ENCODE results near the gene TPRN.

The TPRN gene

DNA sequence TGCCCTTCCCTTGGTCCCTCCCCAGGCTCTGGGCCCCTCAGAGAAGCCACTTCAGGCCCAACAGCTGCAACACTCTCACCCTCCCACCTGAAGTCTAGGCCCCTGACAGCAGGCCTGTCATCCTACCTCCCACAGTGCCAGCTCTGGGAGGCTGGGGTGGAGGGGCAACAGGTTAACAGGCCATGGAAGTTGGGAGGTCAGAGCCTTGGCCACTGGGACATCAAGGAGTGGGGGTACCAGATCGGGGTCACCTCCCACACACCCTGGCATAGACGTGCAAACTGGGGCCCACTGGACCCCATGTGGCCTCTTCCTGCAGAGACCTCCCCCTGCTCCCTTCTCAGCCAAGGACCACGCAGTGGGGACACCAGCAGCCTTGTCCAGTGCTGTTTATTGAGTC is 9.3 kb downstream of the TPRN start:
- in situ Hi-C loops (cut with HindIII; ENCODE audit: low sequenced_read_pairs), result no loop called here

DNA sequence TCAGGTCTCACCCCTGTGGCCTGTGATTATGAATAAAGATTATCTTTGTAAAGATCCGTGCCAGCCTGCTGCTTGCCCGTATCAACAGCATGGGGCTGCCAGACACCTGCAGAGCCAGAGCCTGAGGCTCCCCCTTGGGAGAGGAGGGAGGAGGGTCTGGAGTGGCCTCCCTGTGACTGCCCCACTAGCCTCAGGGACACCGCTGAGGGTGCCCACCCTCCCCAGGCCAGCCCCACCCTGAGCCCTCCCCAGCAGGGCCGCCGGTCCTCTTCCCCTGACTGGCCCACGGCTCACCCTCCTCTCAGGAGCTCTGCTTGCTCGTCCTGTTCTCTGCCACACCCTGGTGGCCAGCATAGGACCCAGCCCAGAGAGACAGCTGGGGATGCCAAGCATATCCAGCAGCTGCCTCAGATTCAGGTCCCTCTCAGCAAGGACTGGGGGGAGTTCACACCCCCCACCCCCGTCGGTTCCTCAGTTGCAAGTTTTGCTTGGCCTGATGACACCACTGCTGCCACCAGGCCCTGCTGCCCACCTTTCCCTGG is 10.2 kb downstream of the TPRN start:
- in situ Hi-C loops (cut with HindIII; ENCODE audit: low sequenced_read_pairs), result no loop called here

DNA sequence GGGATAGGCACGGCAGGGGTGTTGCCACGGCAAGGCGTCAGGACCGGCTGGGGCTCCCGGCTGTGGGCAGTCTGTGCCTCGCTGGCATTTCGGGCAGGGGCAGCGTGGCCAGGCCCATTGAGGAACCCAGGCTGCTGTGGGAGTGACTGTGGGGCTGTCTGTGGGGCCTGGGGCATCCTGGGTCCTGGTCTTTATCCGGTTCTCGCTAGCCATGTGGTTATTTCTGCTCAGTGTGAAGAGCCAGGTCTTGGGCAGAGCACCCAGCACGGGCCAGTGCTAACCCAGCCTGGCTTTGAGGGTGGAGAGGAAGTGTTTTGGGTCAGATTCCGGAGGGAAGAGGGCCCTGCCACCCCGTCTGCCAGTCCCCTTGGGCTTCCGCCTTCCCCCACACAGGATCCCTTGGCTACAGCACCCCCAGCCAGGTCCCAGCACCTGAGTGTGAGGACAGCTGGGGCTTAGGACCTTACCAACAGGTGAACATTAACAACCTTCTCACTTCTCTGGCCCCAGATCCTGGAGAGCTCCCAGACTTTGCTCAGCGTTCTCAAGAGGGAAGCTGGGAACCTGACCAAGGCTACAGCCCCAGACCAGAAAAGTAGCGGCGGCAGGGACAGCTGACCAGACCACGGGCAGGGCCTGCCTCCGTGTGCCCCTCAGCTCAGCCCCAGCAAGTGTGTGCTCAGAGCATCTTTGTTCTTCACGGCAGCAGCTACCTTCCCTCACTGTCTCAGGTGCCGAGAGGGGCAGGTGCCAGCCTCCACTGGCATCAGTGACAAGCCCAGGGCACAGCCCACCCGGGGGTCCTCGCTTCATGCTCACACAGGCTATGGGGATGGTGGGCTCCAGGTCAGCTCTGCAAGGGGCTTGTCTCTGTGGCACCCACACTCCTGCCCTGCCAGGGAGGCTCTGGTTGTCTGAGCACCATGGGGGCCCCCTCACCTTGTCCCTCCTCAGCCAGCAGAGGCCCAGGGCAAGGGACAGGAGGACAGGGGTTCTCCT is 10.9 kb downstream of the TPRN start:
- in situ Hi-C loops (cut with HindIII; ENCODE audit: low sequenced_read_pairs), result no loop called here

DNA sequence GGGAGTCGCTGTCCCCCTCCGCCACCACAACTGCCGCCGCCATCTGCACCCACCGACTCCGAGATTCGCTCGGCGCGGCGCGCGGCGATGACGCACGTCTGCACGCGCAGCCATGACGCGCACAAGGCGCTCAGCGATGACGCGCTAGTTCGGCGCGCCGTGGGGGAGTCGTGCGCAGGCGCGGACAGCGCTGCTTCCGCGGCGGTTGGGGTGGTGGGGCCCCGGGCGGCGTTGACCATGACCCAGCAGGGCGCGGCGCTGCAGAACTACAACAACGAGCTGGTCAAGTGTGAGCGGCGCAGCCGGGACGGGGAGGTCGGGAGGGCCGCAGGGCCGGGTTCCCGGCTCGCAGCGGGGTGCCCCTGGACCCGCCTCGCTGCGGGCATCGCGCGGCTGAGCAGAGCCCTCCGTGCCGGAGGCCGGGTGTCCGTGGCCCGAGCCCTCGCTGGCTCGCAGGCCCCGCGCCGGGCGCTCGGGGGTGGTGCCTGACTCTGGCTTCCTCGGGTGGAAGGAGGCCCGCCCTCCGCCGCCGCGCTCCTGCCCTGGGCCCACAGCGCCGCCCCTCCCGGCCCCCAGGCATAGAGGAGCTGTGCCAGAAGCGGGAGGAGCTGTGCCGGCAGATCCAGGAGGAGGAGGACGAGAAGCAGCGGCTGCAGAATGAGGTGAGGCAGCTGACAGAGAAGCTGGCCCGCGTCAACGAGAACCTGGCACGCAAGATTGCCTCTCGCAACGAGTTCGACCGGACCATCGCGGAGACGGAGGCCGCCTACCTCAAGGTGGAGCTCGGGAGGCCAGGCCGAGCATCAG is 11.8 kb downstream of the TPRN start, which contains the start of the genes ANAPC2 and SSNA1:
Gene ANAPC2 (minus strand): TSS at position 71 of the 807 bp plus-strand sequence. CDS start 28 bp downstream, at position 43.
Gene SSNA1 (plus strand): TSS at position 187 of the 807 bp plus-strand sequence. CDS start 51 bp downstream, at position 238.
- in situ Hi-C loops (cut with HindIII; ENCODE audit: low sequenced_read_pairs), result no loop called here

DNA sequence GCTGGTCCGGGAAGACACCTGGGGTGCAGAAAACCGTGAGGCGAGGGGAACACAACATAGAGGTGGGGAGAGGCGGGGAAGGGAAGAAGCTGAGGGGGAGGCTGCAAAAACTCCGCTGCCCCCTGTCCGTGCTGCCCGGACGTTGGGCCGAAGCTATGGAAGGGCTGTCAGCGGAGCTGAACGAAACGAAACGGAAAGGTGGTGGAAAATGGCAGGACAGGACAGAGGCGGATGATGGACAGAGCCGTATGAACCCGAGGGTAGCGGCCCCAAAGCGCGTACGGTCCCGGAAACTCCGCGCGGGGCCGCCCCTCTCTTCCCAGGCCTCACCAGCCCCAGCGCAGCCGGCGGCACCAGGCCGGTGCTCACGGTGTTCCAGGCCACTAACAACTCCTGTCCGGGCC is 12.5 kb downstream of the TPRN start:
- in situ Hi-C loops (cut with HindIII; ENCODE audit: low sequenced_read_pairs), result no loop called here

DNA sequence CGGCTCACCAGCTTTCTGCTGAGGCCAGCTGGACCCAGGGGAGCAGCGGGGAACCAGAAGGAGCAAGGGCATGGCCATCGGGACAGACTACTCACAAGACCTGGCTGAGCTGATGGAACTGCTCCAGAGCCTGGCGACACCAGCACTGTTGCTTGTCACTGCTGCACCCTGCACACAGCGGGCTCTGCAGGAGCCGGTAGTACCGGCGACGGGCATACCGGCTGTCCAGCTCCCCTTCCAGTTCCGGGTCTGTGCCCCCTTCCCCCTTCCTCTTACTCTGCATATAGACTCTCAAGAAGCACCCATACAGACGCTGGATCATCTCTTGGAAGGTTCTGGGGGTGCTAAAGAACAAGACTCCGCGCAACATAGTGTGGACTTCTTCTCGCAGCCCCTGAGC is 13.2 kb downstream of the TPRN start:
- in situ Hi-C loops (cut with HindIII; ENCODE audit: low sequenced_read_pairs), result no loop called here

DNA sequence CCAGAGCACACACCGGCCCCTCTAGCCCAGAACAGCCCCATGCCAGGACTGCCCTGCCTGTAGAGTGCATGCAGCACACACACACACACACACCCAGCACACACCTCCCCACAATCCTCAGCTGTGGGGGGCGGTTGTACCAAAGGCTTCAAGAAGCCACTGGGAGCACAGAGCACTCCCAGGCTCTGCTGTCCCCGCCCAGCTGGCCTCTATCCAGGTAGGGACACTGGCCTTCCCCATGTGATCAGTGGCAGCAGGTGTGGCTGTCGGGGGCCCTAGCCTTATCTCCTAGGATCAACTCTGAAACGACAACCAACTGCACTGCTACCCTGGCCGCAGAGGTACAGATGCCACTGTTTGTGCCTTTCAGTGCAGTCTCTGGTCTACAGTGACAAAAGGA is 14.2 kb downstream of the TPRN start:
- in situ Hi-C loops (cut with HindIII; ENCODE audit: low sequenced_read_pairs), result no loop called here

DNA sequence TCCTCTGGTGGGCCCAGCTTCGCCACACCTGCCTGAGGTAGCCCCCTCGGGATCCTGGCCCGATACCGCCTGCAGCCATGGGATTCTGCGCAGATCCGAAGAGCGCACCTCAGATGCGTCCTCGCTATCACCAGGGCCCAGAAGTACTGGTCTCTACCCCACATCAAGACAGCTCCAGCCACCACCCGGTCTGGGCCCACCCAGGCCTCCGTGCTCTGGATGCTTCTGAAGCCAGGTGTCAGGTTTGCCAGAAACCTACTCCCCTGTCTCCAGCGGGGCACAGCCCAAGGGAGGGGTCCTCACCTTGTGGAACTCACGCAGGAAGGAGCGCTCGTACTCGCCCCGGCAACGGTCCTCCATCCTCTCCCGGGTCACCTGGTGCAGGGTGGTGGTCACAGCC is 14.6 kb downstream of the TPRN start:
- in situ Hi-C loops (cut with HindIII; ENCODE audit: low sequenced_read_pairs), result no loop called here

DNA sequence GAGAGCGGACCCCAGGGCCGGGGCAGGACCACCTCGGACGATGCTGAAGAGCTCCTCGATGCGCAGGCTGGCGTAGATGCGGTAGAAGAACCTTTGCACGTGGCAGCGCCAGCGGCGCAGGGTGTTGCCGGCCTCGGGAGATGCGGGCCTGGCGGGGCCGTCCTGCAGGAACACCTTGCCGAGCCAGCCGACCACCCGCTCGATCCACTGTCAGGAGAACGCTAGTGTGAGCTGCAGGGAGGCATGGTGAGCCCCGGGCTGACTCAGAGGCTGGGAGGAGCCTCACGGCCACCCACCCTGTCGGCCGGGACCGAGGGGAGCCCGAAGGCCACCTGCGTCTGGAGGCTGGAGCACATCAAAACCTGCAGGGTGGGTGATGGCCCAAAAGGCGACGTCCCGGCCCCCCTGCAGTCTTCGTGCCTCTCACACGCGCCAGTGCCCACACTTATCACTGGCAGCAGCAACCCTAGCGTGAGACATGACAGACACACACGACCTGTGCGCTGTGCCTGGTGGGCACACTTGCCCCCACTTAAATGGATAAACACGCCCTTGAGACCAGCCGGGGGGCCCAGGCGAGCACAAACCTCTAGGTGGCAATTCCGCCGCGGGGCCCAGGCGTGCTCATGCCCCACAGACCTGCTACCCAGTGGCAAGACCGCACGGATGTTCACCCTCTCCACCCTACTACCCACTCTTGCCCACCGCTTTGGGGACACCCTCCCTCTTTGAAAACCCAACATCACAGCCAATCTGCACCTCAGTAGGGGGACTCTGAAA is 15.5 kb downstream of the TPRN start:
- in situ Hi-C loops (cut with HindIII; ENCODE audit: low sequenced_read_pairs), result no loop called here

DNA sequence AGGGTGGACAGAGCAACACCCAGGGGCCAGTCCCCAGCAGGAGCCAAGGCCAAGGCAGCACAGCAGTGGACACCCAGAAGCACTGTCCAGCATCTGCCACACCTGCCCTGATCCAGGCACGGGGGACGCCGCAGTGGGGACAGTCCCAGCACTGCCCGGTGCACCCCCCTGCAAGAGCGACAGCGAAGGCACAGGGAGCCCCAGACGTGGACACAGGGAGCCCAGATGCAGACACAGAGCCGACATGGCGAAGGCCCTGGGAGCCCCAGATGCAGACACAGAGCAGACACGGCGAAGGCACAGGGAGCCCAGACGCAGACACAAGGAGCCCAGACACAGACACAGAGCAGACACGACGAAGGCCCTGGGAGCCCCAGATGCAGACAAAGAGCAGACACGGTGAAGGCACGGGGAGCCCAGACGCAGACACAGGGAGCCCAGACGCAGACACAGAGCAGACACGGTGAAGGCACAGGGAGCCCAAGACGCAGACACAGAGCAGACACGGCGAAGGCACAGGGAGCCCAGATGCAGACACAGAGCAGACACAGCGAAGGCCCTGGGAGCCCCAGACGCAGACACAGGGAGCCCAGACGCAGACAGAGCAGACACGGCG is 16.5 kb downstream of the TPRN start:
- in situ Hi-C loops (cut with HindIII; ENCODE audit: low sequenced_read_pairs), result no loop called here

DNA sequence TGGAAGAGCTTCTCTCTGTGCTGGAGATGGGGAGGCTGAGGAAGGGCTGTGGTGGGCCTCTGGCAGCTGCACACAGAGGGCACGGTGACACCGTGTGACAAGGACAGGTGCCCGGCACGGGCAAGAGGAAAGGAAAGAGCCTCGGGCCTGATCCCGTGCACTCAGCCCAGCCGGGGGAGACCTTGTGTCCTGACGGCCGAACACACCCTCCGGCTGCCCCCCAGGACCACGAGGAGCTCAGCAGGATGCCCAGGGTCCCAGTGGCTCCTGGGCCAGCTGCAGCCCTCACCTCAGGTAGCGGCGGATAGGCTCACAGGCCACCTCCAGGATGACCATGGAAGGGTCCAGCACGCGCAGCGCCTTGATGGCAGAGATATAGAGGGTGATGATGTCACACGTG is 17.7 kb downstream of the TPRN start:
- in situ Hi-C loops (cut with HindIII; ENCODE audit: low sequenced_read_pairs), result no loop called here

DNA sequence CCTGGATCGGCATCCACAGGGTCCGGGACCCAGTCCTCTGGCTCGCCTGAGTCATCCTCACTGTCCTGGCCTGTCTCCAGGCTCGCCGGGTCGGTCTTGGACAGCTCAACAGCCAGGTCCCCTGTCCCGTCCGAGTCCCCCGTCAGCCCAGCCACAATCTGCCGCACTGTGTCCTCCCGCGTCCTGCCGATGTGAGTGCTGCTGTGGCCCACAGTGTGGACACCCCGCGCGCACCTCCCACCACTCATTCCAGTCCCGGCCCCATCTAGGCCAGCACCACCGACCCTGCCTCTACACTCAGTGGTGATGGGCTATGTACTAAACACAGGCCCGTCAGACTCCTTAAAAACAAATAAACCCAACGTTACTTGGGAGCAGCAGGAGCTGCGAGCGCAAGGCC is 18.9 kb downstream of the TPRN start:
- in situ Hi-C loops (cut with HindIII; ENCODE audit: low sequenced_read_pairs), result no loop called here

DNA sequence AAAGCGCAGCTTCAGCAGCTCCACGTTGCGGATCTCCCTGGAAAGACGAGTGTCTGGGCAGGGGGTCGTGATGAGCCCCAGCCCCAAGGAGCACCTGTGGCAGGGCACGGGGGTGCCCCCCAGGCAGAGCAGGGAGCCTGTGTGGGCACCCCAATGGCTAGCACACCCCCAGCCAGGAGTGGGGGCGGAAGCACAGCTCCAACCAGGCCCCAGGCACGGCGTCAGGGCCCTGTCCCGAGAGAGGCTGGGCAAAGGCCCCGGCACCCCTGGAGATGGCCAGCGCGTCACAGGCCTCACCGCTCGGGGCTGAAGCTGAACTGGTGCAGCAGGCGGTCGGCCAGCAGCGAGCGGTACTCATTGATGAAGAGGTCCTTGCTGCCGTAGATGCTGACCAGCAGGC is 20.1 kb downstream of the TPRN start:
- in situ Hi-C loops (cut with HindIII; ENCODE audit: low sequenced_read_pairs), result no loop called here

DNA sequence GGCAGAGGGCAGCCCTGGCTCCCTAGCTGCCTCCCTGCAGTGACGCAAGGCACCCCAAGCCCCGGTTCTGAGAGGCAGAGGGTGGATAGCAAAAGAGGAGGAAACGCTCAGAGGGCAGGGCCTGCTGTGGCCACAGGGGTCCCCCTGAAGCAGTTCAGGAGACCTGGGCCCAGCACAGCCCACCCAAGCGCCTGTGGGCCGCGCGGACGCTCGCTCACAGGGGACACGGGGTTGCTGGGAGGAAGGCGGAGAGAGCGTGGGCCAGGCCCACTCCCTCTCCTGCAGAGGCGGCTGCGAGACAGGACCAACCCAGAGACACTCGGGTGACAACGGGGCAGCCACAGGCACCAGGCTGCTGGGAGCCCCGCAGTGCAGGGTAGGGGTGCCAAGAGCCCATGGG is 20.8 kb downstream of the TPRN start:
- in situ Hi-C loops (cut with HindIII; ENCODE audit: low sequenced_read_pairs), result no loop called here

DNA sequence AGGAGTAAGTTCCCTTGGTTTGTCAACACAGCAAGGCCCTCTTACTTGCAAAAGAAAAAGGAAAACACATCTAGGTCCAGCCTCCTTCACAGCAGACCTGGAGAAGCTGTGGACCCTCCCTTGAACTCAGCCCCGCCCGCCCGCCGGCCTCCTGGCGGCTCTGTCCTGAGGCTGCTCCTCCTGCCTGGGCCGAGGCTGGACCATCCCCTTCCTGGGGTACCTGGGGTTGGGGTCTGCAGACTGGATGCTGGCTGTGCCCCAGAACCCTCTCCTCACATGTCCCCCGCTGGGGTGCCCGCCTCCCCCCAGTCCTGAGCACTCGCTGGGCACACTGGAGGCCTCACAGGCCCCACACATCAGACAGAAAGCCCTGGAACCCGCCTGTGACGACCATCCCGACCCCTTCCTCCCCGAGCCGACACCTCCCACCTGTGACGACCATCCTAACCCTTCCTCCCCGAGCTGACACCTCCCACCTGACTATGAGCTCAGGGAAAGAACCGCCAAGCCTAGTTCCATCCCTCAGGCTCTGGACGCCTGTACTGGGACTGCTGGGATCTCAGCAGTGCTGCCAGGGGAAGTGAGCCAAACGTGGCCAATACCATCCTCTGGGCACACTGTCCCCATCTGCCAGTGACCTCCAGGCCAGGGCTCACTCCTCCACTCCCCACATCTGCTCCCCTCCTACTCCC is 21.5 kb downstream of the TPRN start:
- in situ Hi-C loops (cut with HindIII; ENCODE audit: low sequenced_read_pairs), result no loop called here

DNA sequence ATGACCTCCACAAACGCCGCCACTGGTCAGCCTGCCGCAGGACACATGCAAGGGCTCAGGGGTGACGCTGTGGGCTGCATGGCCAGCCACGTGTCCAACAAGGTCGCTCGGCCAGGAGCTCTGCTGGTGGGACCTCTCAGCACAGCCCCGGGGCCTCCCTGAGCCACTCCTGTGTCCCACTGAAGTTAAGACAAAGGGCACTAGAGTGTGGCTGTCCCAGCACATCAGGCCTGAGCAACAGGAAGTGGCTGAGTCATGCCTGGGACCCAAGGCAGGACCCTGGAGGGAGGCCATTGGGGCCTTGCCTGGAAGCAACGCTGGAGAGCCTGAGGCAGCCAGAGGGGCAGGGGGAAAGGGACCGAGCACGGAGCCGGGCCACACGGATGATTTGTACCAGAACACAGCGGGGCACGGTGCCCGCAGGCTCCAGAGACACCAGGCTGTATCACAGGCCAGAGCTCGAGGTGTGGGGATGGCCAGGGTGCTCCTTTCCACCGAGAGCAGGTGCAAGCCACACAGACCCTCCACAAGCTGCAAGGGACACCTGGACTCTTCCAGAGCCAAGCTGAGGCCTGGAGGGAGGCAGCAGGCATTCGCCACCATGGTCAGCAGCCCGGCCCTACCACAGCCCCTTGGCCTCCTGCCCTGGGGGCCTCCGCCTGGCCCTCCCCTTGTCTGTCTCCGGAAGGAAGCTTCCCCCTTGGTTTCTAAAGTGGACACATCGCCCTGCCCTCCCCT is 22.2 kb downstream of the TPRN start:
- in situ Hi-C loops (cut with HindIII; ENCODE audit: low sequenced_read_pairs), result no loop called here

DNA sequence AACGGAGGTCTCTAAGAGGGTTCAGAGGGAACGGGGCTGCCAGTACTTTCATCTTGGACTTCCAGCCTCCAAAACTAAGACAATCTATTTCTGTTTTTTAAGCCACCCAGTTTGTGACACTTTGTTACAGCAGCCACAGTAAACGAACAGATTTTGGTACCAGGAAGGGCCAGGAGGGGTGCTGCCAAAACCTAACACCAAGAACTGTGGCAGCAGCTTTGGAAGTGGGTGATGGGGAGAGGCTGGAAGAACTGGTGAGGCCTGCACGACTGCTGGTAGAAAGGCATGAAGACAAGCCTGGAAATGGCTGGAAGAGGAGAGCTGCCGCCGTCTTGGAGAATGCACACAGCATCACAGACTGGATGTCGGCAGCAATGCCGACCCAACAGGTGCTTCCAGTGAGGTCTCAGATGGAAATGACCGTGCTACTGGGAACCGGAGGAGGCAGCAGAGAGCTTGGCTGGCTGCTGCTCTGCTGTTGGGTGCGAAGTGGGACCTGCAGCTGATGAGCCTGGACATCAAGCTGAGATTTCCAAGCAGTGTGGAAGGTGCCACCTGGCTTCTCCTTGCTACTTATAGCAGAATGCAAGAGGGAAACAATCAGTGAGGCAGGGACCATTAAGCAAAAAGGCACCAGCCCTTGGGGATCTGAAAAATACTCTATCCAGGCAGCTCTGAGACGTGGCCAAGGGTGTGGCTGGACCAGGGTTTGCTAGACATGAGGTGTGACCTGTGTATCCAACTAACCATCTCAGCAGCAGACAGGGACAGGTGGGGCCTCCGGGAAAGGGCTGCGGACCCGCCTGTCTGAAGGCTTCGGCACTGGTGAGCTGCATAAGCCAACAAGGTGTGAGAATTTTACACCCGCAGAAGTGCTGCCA is 24.0 kb downstream of the TPRN start:
- in situ Hi-C loops (cut with HindIII; ENCODE audit: low sequenced_read_pairs), result no loop called here
